Raji (cell line): ENCODE results near the gene APBB3.

Source experiments
- POLR2A ChIP-seq: IDR thresholded peaks from 2 replicates; pipeline ENCODE4 v1.6.1; 2011; ENCODE audit warnings: low read depth, low read length, control low read depth; ENCODE audit not compliant: insufficient read depth

Gene APBB3

GRCh38 chr5:140564196-140565023 lies at the start of gene APBB3, which contains the start of gene SLC35A4:
Gene APBB3 (minus strand): TSS chr5:140564598. CDS start chr5:140564245, 353 bp downstream.
Gene SLC35A4 (plus strand): TSS chr5:140564828. CDS start chr5:140567170, 2,342 bp downstream.
- TF ChIP-seq POLR2A = peak; percentile 83

- TF ChIP-seq POLR2A = no peak
Observed at GRCh38 chr5:140611020-140611521, 46.7 kb upstream of the APBB3 start.

GRCh38 chr5:140609126-140609525 lies 44.7 kb upstream of the APBB3 start:
- TF ChIP-seq POLR2A = no peak

GRCh38 chr5:140608722-140609121 lies 44.3 kb upstream of the APBB3 start:
- no peak for TF ChIP-seq POLR2A

- TF ChIP-seq POLR2A = no peak
Observed at GRCh38 chr5:140607031-140607430, 42.6 kb upstream of the APBB3 start.

- TF ChIP-seq POLR2A = no peak
Observed at GRCh38 chr5:140605879-140606278, 41.5 kb upstream of the APBB3 start.

GRCh38 chr5:140603734-140604133 lies 39.3 kb upstream of the APBB3 start:
- no peak for TF ChIP-seq POLR2A

GRCh38 chr5:140602147-140602546 lies 37.7 kb upstream of the APBB3 start:
- TF ChIP-seq POLR2A = no peak

- TF ChIP-seq POLR2A = no peak
Observed at GRCh38 chr5:140600096-140600495, 35.7 kb upstream of the APBB3 start.

- TF ChIP-seq POLR2A = no peak
Observed at GRCh38 chr5:140598836-140599235, 34.4 kb upstream of the APBB3 start.

- no peak for TF ChIP-seq POLR2A
Observed at GRCh38 chr5:140596321-140596741, 31.9 kb upstream of the APBB3 start.

GRCh38 chr5:140595538-140596300 lies 31.3 kb upstream of the APBB3 start:
- no peak for TF ChIP-seq POLR2A

GRCh38 chr5:140594169-140594568 lies 29.8 kb upstream of the APBB3 start:
- no peak for TF ChIP-seq POLR2A

GRCh38 chr5:140591747-140592372 lies 27.5 kb upstream of the APBB3 start:
- TF ChIP-seq POLR2A = no peak

GRCh38 chr5:140590861-140591260 lies 26.5 kb upstream of the APBB3 start:
- TF ChIP-seq POLR2A = no peak
